ENCODE results near the gene SLC43A3. TPM values are rescaled to one million over a fixed set of nuclear protein-coding genes. Genes with fewer than 3 reads are reported as not detected.

Gene SLC43A3
- total RNA-seq, 1 experiment from 2014 or later: 21.4 TPM

DNA sequence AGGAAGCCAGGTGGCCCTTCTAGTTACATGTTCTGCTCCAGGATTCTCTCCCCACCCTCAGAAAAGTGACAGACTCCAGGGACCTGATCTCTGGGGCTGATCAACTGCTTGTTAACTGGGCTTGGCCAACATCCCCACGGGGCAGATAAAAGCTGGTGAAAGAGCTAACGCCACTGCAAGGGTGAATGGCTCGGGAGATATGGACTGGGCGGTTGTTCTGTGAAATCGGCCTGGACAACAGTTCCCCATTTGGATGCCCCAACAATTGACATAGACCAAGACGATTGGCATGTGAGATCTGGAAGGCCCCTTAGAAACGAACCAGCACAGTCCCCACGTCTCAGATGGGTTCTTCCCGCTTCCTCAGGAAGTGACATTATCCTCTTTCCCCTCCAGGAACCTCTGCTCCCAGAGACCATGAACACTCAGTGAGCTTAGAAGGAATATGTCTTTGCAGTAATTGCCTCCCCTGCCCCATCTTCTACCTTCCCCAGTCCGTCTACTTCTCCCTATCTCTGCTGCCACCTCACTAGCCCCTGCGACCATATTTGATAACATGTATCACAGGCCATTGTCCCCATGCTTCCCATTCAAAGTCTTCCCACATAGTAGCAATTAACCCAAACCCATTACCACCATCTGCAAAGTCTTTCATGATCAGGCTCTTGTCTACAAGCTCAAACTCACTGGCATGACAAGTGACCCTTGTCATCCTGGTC lies 30.9 kb downstream of the SLC43A3 start:
- H3K79me2 ChIP-seq (ENCODE audit: insufficient read depth, low read length): no peaks in the 10 kb centered on the region
- no peak overlapping the region for H2AK5ac ChIP-seq (ENCODE audit: insufficient read length, low read length)
- no peak overlapping the region for H3K18ac ChIP-seq (ENCODE audit: insufficient read length, low read depth, low read length)
- no peak overlapping the region for H3K56ac ChIP-seq (ENCODE audit: insufficient read length, low read depth, low read length)
- TF ChIP-seq, protein P1, sequence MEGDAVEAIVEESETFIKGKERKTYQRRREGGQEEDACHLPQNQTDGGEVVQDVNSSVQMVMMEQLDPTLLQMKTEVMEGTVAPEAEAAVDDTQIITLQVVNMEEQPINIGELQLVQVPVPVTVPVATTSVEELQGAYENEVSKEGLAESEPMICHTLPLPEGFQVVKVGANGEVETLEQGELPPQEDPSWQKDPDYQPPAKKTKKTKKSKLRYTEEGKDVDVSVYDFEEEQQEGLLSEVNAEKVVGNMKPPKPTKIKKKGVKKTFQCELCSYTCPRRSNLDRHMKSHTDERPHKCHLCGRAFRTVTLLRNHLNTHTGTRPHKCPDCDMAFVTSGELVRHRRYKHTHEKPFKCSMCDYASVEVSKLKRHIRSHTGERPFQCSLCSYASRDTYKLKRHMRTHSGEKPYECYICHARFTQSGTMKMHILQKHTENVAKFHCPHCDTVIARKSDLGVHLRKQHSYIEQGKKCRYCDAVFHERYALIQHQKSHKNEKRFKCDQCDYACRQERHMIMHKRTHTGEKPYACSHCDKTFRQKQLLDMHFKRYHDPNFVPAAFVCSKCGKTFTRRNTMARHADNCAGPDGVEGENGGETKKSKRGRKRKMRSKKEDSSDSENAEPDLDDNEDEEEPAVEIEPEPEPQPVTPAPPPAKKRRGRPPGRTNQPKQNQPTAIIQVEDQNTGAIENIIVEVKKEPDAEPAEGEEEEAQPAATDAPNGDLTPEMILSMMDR (conservative IDR thresholded peaks at IDR 0.05): no peak
- H3K9me3 Mint-ChIP-seq: no peaks in the 10 kb centered on the region
- no peaks in the 10 kb centered on the region for H3K79me1 ChIP-seq (ENCODE audit: insufficient read depth, low read depth, low read length, poor library complexity, severe bottlenecking)
- H3K4me3 Mint-ChIP-seq: no peak overlapping the region
- H3K4ac ChIP-seq (ENCODE audit: low read depth, low read length): no peak overlapping the region
- H3K27me3 Mint-ChIP-seq (ENCODE audit: low read depth): peaks cover 20% of the 10 kb centered on the region
- no peaks in the 10 kb centered on the region for H4K20me1 ChIP-seq (ENCODE audit: control insufficient read depth, insufficient read depth, insufficient read length)
- H2BK20ac ChIP-seq (ENCODE audit: low read depth, low read length, poor library complexity, severe bottlenecking): no peak overlapping the region
- no peak overlapping the region for H2BK12ac ChIP-seq (ENCODE audit: insufficient read length, low read depth, low read length)
- no peak overlapping the region for H4K91ac ChIP-seq (ENCODE audit: insufficient read length, low read depth, low read length)
- H2BK120ac ChIP-seq (ENCODE audit: low read depth, low read length, poor library complexity, severe bottlenecking): no peak overlapping the region
- no peak overlapping the region for H2AFZ ChIP-seq (ENCODE audit: low read length)
- no peaks in the 10 kb centered on the region for H3K27me3 ChIP-seq (ENCODE audit: insufficient read depth, low read length)
- no CpG with 5 or more reads among the region's 11 CpGs for WGBS (ENCODE audit: extremely low coverage, insufficient read length, low lambda C conversion rate)
- H3K27ac Mint-ChIP-seq: no peak overlapping the region
- H3K9ac ChIP-seq (ENCODE audit: extremely low read depth, insufficient read length, low read length): no peak overlapping the region
- no peak overlapping the region for H3T11ph ChIP-seq (ENCODE audit: low read length)
- H3K4me1 ChIP-seq (ENCODE audit: insufficient read depth, low read length): no peaks in the 10 kb centered on the region
- no peaks in the 10 kb centered on the region for H3K23me2 ChIP-seq (ENCODE audit: insufficient read length, low read depth, low read length, poor library complexity, severe bottlenecking)
- no peaks in the 10 kb centered on the region for H3K9me3 ChIP-seq (ENCODE audit: control insufficient read depth, low read depth, low read length)
- DNase-seq: no peak
- no peak overlapping the region for H4K8ac ChIP-seq (replicated peaks; ENCODE audit: insufficient read length, low read depth, low read length)
- no peak overlapping the region for H3K4me2 ChIP-seq (ENCODE audit: insufficient read depth, insufficient read length, low read length)
- H2BK15ac ChIP-seq (ENCODE audit: low read depth, low read length): no peak overlapping the region
- H3K4me1 Mint-ChIP-seq: no peaks in the 10 kb centered on the region
- H3K27ac ChIP-seq (ENCODE audit: insufficient read length, low read depth, low read length): no peak overlapping the region
- no peak overlapping the region for H3K14ac ChIP-seq (ENCODE audit: insufficient read depth, low read length)
- H3K36me3 Mint-ChIP-seq (ENCODE audit: insufficient read depth in 1 of 3, low read depth in 3 of 3): no peaks in the 10 kb centered on the region
- H2BK5ac ChIP-seq (ENCODE audit: insufficient read length, low read length): no peak overlapping the region
- H4K5ac ChIP-seq (ENCODE audit: insufficient read length, low read depth, low read length): no peak overlapping the region
- no peak overlapping the region for H3K23ac ChIP-seq (ENCODE audit: insufficient read length, low read depth, low read length)

Data from H9 (cell line).